Activated naive CD4-positive, alpha-beta T cell treated with anti-CD3 and anti-CD28 coated beads, Interleukin-2, amount 50 U/mL, for 24 hours (primary cell): ENCODE measurements around the gene PDCD11.

Source experiments
- H3K27ac Mint-ChIP-seq: one replicate; pipeline ENCODE4 v1.8.0; 2021; ENCODE audit warnings: mild to moderate bottlenecking, mixed read lengths
- H3K27me3 Mint-ChIP-seq: one replicate; pipeline ENCODE4 v1.8.0; 2021; ENCODE audit warnings: mixed read lengths
- H3K36me3 Mint-ChIP-seq: one replicate; pipeline ENCODE4 v1.8.0; 2021; ENCODE audit warnings: mixed read lengths
- H3K4me1 Mint-ChIP-seq: one replicate; pipeline ENCODE4 v1.8.0; 2021; ENCODE audit warnings: mixed read lengths
- H3K4me3 Mint-ChIP-seq: one replicate; pipeline ENCODE4 v1.8.0; 2021; ENCODE audit warnings: mild to moderate bottlenecking, mixed read lengths
- H3K9me3 Mint-ChIP-seq: one replicate; pipeline ENCODE4 v1.8.0; 2021; ENCODE audit warnings: mixed read lengths

Gene PDCD11

DNA sequence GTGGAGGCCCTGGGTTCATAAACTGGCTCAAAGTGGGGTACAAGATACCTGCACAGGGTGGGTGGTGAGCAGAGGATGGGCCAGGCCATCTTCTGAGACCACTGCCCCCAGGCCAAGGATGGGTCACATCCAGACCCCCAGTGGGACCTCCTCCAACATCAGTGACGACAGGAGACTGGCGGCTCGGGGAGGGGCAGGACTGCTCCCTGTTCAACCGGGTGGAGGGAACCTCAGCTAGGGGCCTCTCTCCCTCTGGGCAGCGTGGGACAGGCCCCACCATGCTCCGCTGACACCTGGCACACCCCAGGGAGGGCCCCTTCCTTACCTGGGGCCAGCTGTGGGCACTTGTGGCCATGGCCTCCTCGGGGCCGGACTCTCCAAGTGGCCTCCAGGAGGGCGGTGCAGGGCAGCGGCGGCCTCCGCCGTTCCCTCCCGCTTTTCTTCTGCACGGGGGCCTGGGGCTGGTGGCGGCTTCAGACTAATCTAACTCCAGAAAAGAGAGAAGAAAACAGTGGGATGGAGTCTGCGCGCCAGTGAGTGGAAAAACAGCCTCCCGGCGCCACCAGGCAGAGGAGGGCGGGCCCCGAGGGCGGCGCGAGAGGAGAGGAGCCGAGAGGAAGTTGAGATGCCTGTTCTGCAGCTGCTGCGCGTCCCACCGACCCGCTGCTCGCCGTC, 55.5 kb downstream of the PDCD11 start, which contains the start of gene CALHM2:
Gene CALHM2 (minus strand): TSS at position 540 of the 675 bp plus-strand sequence. CDS start 2,429 bp downstream, outside the sequence.
- Mint-ChIP-seq H3K9me3 (no peaks in the 10 kb centered on the region), H3K27ac (peak within 1 kb of the TSS; percentile 21), H3K4me3 (peak within 1 kb of the TSS; percentile 89), H3K27me3 (no peaks in the 10 kb centered on the region), H3K4me1 (peaks cover 39% of the 10 kb centered on the region), H3K36me3 (peaks cover 9% of the 10 kb centered on the region)

GRCh38 chr10:103452506-103453230, 56.2 kb downstream of the PDCD11 start:
- H3K4me1 Mint-ChIP-seq = peaks cover 39% of the 10 kb centered on the region
- peaks cover 8% of the 10 kb centered on the region for H3K36me3 Mint-ChIP-seq
- H3K27ac Mint-ChIP-seq = no peak overlapping the region
- H3K9me3 Mint-ChIP-seq = no peaks in the 10 kb centered on the region
- H3K4me3 Mint-ChIP-seq = peak overlapping the region; percentile 89
- no peaks in the 10 kb centered on the region for H3K27me3 Mint-ChIP-seq

GRCh38 chr10:103454026-103454425, 57.6 kb downstream of the PDCD11 start:
- Mint-ChIP-seq H3K4me1 (peaks cover 33% of the 10 kb centered on the region), H3K36me3 (peaks cover 2% of the 10 kb centered on the region), H3K27me3 (no peaks in the 10 kb centered on the region), H3K27ac (no peak overlapping the region), H3K9me3 (no peaks in the 10 kb centered on the region), H3K4me3 (no peak overlapping the region)

- Mint-ChIP-seq H3K36me3 (no peaks in the 10 kb centered on the region), H3K4me1 (peaks cover 20% of the 10 kb centered on the region), H3K4me3 (no peak overlapping the region), H3K9me3 (no peaks in the 10 kb centered on the region), H3K27me3 (no peaks in the 10 kb centered on the region), H3K27ac (no peak overlapping the region)
These were observed 58.8 kb downstream of the PDCD11 start for GRCh38 chr10:103455235-103455634.

GRCh38 chr10:103456074-103456660, 59.7 kb downstream of the PDCD11 start:
- no peaks in the 10 kb centered on the region for H3K9me3 Mint-ChIP-seq
- H3K27ac Mint-ChIP-seq = no peak overlapping the region
- H3K27me3 Mint-ChIP-seq = no peaks in the 10 kb centered on the region
- no peak overlapping the region for H3K4me3 Mint-ChIP-seq
- no peaks in the 10 kb centered on the region for H3K36me3 Mint-ChIP-seq
- peaks cover 11% of the 10 kb centered on the region for H3K4me1 Mint-ChIP-seq

- Mint-ChIP-seq H3K27ac (peak overlapping the region; percentile 72), H3K9me3 (no peaks in the 10 kb centered on the region), H3K36me3 (no peaks in the 10 kb centered on the region), H3K4me3 (no peak overlapping the region), H3K27me3 (no peaks in the 10 kb centered on the region), H3K4me1 (peaks cover 5% of the 10 kb centered on the region)
These were observed 60.8 kb downstream of the PDCD11 start for GRCh38 chr10:103457176-103457712.

DNA sequence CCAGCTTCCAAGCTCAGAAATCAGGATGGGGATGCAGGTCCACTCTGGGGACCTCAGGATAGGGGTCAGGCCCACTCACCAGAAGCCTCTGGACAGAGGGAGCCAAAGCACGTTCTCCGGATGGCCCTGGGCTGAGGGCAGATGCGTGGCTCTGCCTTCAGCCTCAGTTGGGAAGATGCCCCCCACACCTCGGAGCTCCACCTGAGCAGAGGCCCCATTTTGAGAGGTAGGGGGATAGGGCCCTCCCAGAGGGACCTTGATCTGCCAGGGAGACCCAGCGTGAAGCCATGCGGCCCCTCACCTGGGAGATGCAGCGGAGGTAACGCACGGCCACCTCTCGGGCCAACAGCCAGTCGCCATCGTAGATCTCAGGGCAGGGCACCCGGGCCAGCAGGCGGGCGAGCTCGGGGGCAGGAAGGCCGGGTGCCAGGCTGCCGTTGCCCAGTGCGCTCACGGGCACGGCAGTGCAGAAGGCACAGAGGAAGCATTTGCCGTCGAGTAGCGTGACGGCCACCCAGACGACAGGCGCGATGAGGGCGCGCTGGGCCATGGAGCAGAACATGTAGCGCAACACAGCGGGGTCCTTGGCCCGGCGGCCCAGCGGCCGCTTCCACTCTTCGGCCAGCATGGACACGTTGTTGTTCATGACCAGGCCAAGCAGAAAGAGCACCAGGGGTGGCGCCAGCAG, 61.6 kb downstream of the PDCD11 start:
- no peaks in the 10 kb centered on the region for H3K36me3 Mint-ChIP-seq
- H3K27me3 Mint-ChIP-seq = no peaks in the 10 kb centered on the region
- no peak overlapping the region for H3K27ac Mint-ChIP-seq
- peaks cover 4% of the 10 kb centered on the region for H3K4me1 Mint-ChIP-seq
- H3K4me3 Mint-ChIP-seq = no peak overlapping the region
- no peaks in the 10 kb centered on the region for H3K9me3 Mint-ChIP-seq

DNA sequence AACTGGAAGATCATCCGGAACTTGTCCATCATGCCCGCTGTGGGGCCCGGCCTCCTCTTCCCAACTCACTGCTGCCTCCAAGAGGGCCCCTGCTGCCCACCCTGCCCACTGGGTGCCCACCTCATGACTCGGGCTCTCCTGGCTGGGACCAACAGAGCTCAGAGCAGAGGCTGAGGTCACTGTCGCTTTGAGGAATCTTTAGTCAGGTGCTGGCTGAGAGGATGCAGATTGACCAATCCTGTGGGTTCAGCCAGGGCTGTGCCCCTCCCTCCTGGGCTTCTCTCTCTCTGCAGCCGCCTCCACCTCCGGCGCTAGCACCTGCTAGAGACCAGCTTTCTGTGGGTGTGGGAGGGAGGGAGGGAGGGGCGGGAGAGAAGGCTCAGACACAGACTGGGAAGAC, 62.3 kb downstream of the PDCD11 start, which contains the start of gene CALHM1:
Gene CALHM1 (minus strand): TSS at position 181 of the 400 bp plus-strand sequence. CDS start 149 bp downstream, at position 32.
- H3K4me1 Mint-ChIP-seq = peaks cover under 1% of the 10 kb centered on the region
- H3K27ac Mint-ChIP-seq = no peak within 1 kb of the TSS
- H3K4me3 Mint-ChIP-seq = no peak within 1 kb of the TSS
- H3K27me3 Mint-ChIP-seq = no peaks in the 10 kb centered on the region
- no peaks in the 10 kb centered on the region for H3K36me3 Mint-ChIP-seq
- no peaks in the 10 kb centered on the region for H3K9me3 Mint-ChIP-seq

GRCh38 chr10:103459615-103460014, 63.2 kb downstream of the PDCD11 start:
- Mint-ChIP-seq H3K4me3 (no peak overlapping the region), H3K9me3 (no peaks in the 10 kb centered on the region), H3K36me3 (no peaks in the 10 kb centered on the region), H3K27me3 (no peaks in the 10 kb centered on the region), H3K4me1 (no peaks in the 10 kb centered on the region), H3K27ac (no peak overlapping the region)

DNA sequence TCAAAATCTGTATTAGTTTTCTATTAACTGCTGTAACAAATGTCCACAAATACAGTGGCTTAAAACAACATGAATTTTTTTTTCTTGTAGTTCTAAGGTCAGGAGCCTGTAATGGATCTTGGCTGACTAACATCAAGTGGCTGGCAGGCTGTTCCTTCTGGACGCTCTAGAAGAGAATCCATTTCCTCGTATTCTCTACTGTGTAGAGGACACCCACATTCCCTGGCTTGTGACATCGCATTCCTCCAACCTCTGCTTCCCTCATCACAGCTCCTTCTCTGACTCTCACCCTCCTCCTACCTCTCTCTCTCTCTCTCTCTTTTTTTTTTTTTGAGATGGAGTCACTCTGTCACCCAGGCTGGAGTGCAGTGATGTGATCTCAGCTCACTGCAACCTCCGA, 67.1 kb downstream of the PDCD11 start:
- H3K4me1 Mint-ChIP-seq = no peaks in the 10 kb centered on the region
- no peak overlapping the region for H3K27ac Mint-ChIP-seq

DNA sequence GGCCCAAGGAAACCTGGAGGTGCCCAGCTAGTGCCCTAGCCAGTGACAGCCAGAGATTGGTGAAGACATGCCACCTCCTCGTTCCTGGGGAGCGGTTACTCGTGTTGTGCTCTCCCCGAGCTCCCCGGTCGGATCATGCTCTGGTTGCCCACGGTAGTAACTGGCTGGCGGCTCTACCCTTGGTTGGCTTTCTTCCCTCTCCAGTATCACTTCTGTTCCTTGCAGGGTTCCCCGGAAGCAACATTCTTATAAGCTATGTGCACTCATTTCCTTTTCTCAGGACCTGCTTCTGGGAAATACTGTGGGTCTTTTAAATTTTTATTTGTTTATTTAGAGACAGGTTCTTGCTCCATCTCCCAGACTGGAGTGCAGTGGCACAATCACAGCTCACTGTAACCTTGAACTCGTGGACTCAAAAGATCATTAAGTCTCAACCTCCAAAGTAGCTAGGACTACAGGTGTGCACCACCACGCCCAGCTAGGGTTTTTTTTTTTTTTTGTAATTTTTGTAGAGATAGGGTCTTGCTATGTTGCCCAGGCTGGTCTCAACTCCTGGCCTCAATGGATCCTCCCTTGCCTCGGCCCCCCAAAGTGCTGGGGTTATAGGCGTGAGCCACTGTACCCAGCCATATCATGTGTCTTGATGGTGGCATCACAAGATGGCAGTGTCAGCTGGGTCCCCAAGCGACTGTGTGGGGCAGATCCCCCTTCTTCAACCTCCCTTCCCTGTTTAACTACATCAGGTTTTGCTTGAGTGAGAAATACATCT, 69.2 kb downstream of the PDCD11 start:
- Mint-ChIP-seq H3K9me3 (no peaks in the 10 kb centered on the region), H3K27ac (no peak overlapping the region), H3K36me3 (no peaks in the 10 kb centered on the region), H3K4me3 (no peak overlapping the region), H3K4me1 (peaks cover 4% of the 10 kb centered on the region), H3K27me3 (no peaks in the 10 kb centered on the region)

More for the DNA sequence above, 67.1 kb downstream of the PDCD11 start:
- Mint-ChIP-seq H3K9me3 (no peaks in the 10 kb centered on the region), H3K27me3 (no peaks in the 10 kb centered on the region), H3K4me3 (no peak overlapping the region), H3K36me3 (no peaks in the 10 kb centered on the region)

GRCh38 chr10:103466734-103467133, 70.3 kb downstream of the PDCD11 start:
- Mint-ChIP-seq H3K27ac (no peak overlapping the region), H3K9me3 (no peaks in the 10 kb centered on the region), H3K4me3 (no peak overlapping the region), H3K27me3 (no peaks in the 10 kb centered on the region), H3K36me3 (no peaks in the 10 kb centered on the region), H3K4me1 (peaks cover 13% of the 10 kb centered on the region)

DNA sequence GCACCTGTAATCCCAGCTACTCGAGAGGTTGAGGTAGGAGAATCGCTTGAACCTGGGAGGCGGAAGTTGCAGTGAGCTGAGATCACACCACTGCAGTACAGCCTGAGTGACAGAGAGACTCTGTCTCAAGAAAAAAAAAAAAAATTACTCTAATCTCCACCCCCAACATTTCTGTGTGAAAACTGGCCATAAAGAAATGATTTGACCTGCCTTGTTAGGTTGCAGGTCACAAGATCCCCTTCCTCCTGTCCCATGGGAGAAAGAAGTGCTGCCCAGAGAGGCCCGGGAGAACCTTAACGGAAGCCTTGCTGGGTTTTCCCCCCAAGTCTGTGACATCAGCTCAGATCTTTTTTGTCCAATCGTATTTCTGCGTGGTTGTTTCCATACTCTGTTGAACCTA, 71.0 kb downstream of the PDCD11 start:
- Mint-ChIP-seq H3K27ac (no peak overlapping the region), H3K4me3 (no peak overlapping the region)

DNA sequence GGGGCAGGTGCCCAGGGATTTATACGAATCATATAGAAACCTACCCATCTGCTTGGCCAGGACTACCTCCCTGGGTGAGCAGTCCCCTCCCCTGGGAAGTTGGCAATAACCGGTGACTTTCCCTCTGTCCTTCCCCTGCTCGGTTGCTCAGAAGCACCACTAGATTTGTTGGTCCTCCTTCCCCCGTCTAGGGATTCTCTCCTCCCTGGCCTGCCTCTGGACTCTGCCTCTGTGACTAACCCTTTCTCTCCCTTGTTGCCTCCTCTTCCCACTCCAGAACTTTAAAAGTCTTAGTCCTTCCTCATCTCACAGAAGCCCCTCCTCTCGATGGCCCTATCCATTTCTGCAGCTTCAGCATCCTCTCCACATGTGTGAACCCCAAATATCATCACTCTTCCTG, 72.8 kb downstream of the PDCD11 start:
- no peaks in the 10 kb centered on the region for H3K27me3 Mint-ChIP-seq
- H3K27ac Mint-ChIP-seq = no peak overlapping the region
- H3K4me3 Mint-ChIP-seq = no peak overlapping the region
- H3K9me3 Mint-ChIP-seq = no peaks in the 10 kb centered on the region
- H3K36me3 Mint-ChIP-seq = no peaks in the 10 kb centered on the region
- peaks cover 17% of the 10 kb centered on the region for H3K4me1 Mint-ChIP-seq

More for the DNA sequence above, 71.0 kb downstream of the PDCD11 start:
- Mint-ChIP-seq H3K4me1 (peaks cover 17% of the 10 kb centered on the region), H3K27me3 (no peaks in the 10 kb centered on the region), H3K36me3 (no peaks in the 10 kb centered on the region), H3K9me3 (no peaks in the 10 kb centered on the region)
